Endothelial cell of umbilical vein (primary cell): ENCODE data around the gene KNCN.

ENCODE experiments used
- EZH2 ChIP-seq: IDR thresholded peaks from 2 replicates; pipeline ENCODE4 v1.6.1; 2012; ENCODE audit warnings: borderline replicate concordance, low read depth, mild to moderate bottlenecking, moderate library complexity, low read length, inconsistent platforms; ENCODE audit not compliant: severe bottlenecking
- GATA2 ChIP-seq: IDR thresholded peaks from 2 replicates; pipeline ENCODE4 v1.7.0; 2011; ENCODE audit warnings: low read depth, mild to moderate bottlenecking, moderate library complexity, mixed read lengths, low read length; ENCODE audit not compliant: insufficient read length, insufficient read depth
- MAX ChIP-seq: IDR thresholded peaks from 2 replicates; pipeline ENCODE4 v1.6.1; 2011; ENCODE audit not compliant: insufficient read depth, insufficient read length
- POLR2A ChIP-seq: IDR thresholded peaks from 2 replicates; pipeline ENCODE4 v1.6.1; 2012; ENCODE audit warnings: low read depth, mild to moderate bottlenecking, control low read depth, low read length
- POLR2AphosphoS5 ChIP-seq: IDR thresholded peaks from 2 replicates; pipeline ENCODE4 v1.6.1; 2012; ENCODE audit warnings: low read depth, mild to moderate bottlenecking, control low read depth, low read length, moderate library complexity; ENCODE audit not compliant: insufficient read depth
- TF ChIP-seq, protein P1 (sequence below), 2 donors: IDR thresholded peaks; 1 replicate in 1 of 2; 2 replicates in 1 of 2; pipeline ENCODE4 v1.5.1; 2011; ENCODE audit warnings: low read length in 2 of 2, mild to moderate bottlenecking in 2 of 2, moderate library complexity in 2 of 2, control low read depth in 1 of 2, inconsistent platforms in 1 of 2, low read depth in 1 of 2; ENCODE audit not compliant: insufficient read depth in 1 of 2; ENCODE audit errors: extremely low read depth in 1 of 2

DNA sequence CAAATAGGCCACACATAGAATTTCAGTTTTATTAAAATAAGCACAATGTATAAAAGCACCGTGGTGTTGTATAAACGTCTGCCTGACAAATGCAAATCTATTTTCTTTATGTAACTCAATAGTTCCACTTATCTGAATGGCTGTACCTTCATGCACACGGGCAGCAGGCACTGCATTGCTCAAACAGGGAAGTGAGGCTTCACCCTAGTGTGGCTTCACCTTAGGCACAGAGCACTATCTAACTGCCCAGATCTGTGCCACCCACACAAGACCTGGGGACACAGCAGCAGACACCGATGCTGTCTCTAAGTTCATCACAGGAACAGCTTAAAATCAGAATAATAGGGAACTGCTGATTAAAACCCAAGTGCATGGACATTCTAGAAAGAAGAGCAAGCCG, 6.0 kb upstream of the KNCN start:
- TF ChIP-seq MAX (no peak), POLR2A (no peak), EZH2 (no peak), GATA2 (no peak), POLR2AphosphoS5 (no peak)
- TF ChIP-seq, protein P1, sequence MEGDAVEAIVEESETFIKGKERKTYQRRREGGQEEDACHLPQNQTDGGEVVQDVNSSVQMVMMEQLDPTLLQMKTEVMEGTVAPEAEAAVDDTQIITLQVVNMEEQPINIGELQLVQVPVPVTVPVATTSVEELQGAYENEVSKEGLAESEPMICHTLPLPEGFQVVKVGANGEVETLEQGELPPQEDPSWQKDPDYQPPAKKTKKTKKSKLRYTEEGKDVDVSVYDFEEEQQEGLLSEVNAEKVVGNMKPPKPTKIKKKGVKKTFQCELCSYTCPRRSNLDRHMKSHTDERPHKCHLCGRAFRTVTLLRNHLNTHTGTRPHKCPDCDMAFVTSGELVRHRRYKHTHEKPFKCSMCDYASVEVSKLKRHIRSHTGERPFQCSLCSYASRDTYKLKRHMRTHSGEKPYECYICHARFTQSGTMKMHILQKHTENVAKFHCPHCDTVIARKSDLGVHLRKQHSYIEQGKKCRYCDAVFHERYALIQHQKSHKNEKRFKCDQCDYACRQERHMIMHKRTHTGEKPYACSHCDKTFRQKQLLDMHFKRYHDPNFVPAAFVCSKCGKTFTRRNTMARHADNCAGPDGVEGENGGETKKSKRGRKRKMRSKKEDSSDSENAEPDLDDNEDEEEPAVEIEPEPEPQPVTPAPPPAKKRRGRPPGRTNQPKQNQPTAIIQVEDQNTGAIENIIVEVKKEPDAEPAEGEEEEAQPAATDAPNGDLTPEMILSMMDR (IDR thresholded peaks at IDR 0.05; ENCODE audit: extremely low read depth in 1 of 2, insufficient read depth in 1 of 2, low read depth in 1 of 2, low read length in 2 of 2), result no peak
